Measurements from ENCODE around the gene IL31RA. TPM values are rescaled to one million over a fixed set of nuclear protein-coding genes. Genes with fewer than 3 reads are reported as not detected.
"Not testable (repeated sequence)": the region's sequence is repeated elsewhere in the genome, so short reads cannot be mapped to it uniquely, and the experiment has no call there.

IL31RA gene
- 1 to 10 TPM in 2 of 4 donors, under 1 TPM in 2; 0.89 to 3.0 (median 1.0) TPM for total RNA-seq

DNA sequence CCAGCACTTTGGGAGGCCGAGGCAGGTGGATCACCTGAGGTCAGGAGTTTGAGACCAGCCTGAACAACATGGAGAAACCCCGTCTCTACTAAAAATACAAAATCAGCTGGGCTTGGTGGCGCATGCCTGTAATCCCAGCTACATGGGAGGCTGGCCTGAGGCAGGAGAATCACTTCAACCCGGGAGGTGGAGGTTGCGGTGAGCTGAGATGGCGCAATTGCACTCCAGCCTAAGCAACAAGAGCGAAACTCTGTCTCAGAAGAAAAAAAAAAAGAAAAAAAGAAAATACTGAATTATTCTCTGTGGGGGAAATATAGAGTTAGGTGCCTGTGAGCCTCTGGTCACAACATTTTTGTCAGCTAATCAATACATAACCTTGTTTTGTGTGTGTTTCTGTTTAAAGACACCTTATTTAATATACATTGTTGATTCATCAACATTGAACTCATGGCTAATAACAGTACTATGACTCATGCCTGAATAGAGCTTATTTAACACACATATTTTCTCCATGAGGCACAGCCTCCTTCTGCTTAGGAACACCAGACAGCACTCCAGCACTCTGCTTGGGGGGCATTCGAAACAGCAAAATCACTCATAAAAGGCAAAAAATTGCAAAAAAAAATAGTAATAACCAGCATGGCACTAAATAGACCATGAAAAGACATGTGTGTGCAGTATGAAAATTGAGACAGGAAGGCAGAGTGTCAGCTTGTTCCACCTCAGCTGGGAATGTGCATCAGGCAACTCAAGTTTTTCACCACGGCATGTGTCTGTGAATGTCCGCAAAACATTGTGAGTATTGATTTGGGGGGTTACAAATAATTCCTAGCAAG is at the start of gene IL31RA:
TSS of gene IL31RA (plus strand) at position 519 of the 836 bp plus-strand sequence. CDS start at position 733, 214 bp downstream.
- no peak for DNase-seq (ENCODE audit: low spot score in 2 of 2)
- WGBS: 66% methylated on average over 10 of the region's 10 CpGs
- no peak for TF ChIP-seq POLR2AphosphoS5 (IDR thresholded peaks at IDR 0.05)
- TF ChIP-seq POLR2A (IDR thresholded peaks at IDR 0.05): no peak
- TF ChIP-seq, protein P1, sequence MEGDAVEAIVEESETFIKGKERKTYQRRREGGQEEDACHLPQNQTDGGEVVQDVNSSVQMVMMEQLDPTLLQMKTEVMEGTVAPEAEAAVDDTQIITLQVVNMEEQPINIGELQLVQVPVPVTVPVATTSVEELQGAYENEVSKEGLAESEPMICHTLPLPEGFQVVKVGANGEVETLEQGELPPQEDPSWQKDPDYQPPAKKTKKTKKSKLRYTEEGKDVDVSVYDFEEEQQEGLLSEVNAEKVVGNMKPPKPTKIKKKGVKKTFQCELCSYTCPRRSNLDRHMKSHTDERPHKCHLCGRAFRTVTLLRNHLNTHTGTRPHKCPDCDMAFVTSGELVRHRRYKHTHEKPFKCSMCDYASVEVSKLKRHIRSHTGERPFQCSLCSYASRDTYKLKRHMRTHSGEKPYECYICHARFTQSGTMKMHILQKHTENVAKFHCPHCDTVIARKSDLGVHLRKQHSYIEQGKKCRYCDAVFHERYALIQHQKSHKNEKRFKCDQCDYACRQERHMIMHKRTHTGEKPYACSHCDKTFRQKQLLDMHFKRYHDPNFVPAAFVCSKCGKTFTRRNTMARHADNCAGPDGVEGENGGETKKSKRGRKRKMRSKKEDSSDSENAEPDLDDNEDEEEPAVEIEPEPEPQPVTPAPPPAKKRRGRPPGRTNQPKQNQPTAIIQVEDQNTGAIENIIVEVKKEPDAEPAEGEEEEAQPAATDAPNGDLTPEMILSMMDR (IDR thresholded peaks at IDR 0.05): no peak
- TF ChIP-seq EP300 (IDR thresholded peaks at IDR 0.05): no peak
- H3K36me3 ChIP-seq: no peaks in the 10 kb centered on the region
- H3K27me3 ChIP-seq: no peaks in the 10 kb centered on the region
- peaks cover 12% of the 10 kb centered on the region for H3K4me1 ChIP-seq
- H3K4me3 ChIP-seq: peak within 1 kb of the TSS; percentile 8
- H3K27ac ChIP-seq: no peak within 1 kb of the TSS
- H3K9me3 ChIP-seq: no peaks in the 10 kb centered on the region

DNA sequence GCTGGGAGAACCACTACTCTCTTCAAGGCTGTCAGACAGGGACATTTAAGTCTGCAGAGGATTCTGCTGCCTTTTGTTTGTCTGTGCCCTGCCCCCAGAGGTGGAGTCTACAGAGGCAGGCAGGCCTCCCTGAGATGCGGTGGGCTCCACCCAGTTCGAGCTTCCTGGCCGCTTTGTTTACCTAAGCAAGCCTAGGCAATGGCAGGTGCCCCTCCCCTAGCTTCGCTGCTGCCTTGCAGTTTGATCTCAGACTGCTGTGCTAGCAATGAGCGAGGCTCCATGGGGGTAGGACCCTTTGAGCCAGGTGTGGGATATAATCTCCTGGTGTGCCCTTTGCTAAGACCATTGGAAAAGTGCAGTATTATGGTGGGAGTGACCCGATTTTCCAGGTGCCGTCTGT is 42.3 kb upstream of the IL31RA start:
- H3K27me3 ChIP-seq; H3K36me3 ChIP-seq; DNase-seq (ENCODE audit: low spot score in 2 of 2); H3K4me1 ChIP-seq; H3K4me3 ChIP-seq; H3K27ac ChIP-seq; H3K9me3 ChIP-seq: not testable (repeated sequence)
- no CpG with 5 or more reads among the region's 7 CpGs for WGBS

GRCh38 chr5:55815939-55816338 is 35.2 kb upstream of the IL31RA start:
- not testable (repeated sequence) for DNase-seq (ENCODE audit: low spot score in 2 of 2); H3K27ac ChIP-seq; H3K9me3 ChIP-seq; H3K4me3 ChIP-seq; H3K36me3 ChIP-seq; H3K27me3 ChIP-seq; H3K4me1 ChIP-seq
- 55% methylated on average over 4 of the region's 4 CpGs for WGBS

DNA sequence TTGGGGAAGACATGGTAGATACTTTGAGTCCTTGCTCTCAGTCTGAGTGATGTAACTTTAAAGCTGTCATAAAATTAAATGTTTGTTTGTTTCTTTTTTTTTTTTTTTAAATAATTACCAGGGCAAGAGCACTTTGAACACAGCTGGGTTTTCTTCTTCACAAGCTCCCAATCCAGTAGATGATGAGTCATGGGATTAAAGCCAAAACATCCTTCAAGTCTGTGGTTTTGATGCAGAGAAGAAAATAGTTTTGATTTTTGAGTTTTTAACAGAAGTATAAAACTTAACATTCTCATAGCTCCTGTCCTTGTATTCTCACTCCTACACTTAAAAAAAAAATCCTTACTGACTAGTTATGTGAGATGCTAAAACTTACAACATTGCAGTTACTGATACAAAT is 34.8 kb upstream of the IL31RA start:
- TF ChIP-seq, protein P1 (IDR thresholded peaks at IDR 0.05): no peak
- no peak for TF ChIP-seq POLR2A (IDR thresholded peaks at IDR 0.05)
- no peak for TF ChIP-seq POLR2AphosphoS5 (IDR thresholded peaks at IDR 0.05)
- no peak for TF ChIP-seq EP300 (IDR thresholded peaks at IDR 0.05)
- Histone ChIP-seq H3K27ac (no peak overlapping the region), H3K27me3 (peaks cover 8% of the 10 kb centered on the region), H3K9me3 (no peaks in the 10 kb centered on the region), H3K4me3 (no peak overlapping the region), H3K4me1 (no peaks in the 10 kb centered on the region), H3K36me3 (no peaks in the 10 kb centered on the region)
- DNase-seq (ENCODE audit: low spot score in 2 of 2): no peak

- H3K4me3 ChIP-seq: no peak overlapping the region
- H3K36me3 ChIP-seq: no peaks in the 10 kb centered on the region
- H3K27me3 ChIP-seq: peaks cover 15% of the 10 kb centered on the region
- WGBS: 79% methylated on average over 2 of the region's 2 CpGs
- H3K4me1 ChIP-seq: peaks cover 5% of the 10 kb centered on the region
- H3K9me3 ChIP-seq: no peaks in the 10 kb centered on the region
- no peak overlapping the region for H3K27ac ChIP-seq
- DNase-seq (ENCODE audit: low spot score in 2 of 2): no peak
- TF ChIP-seq POLR2A (IDR thresholded peaks at IDR 0.05): no peak
- no peak for TF ChIP-seq POLR2AphosphoS5 (IDR thresholded peaks at IDR 0.05)
- TF ChIP-seq EP300 (IDR thresholded peaks at IDR 0.05): no peak
- TF ChIP-seq, protein P1 (IDR thresholded peaks at IDR 0.05): no peak
These were observed 34.1 kb upstream of the IL31RA start for GRCh38 chr5:55817030-55817429.

DNA sequence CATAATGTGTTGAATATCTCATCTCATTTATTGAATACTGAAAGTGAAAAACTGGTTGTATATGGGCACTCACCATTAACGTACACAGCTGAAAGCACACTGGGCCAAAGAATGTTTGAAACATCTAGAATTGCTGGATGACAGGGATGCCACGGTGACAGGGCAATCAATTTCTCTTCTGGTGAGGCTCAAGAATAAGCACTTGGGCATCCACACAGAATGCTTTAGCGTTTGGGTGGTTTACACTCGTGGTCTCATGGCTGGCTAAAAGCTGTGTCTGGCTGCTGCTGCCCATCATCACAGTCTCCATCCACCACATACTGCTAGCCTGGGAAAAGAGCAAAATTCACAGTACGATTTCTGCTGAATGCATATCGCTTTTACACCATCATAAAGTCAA is 30.7 kb upstream of the IL31RA start:
- no peaks in the 10 kb centered on the region for H3K9me3 ChIP-seq
- TF ChIP-seq POLR2AphosphoS5 (IDR thresholded peaks at IDR 0.05): no peak
- TF ChIP-seq, protein P1 (IDR thresholded peaks at IDR 0.05): no peak
- TF ChIP-seq POLR2A (IDR thresholded peaks at IDR 0.05): no peak
- no peak for TF ChIP-seq EP300 (IDR thresholded peaks at IDR 0.05)

More for the DNA sequence above, 30.7 kb upstream of the IL31RA start:
- 86% methylated on average over 6 of the region's 6 CpGs for WGBS
- Histone ChIP-seq H3K27ac (no peak overlapping the region), H3K36me3 (no peaks in the 10 kb centered on the region), H3K4me3 (no peak overlapping the region), H3K27me3 (peaks cover 18% of the 10 kb centered on the region), H3K4me1 (peaks cover 10% of the 10 kb centered on the region)
- DNase-seq (ENCODE audit: low spot score in 2 of 2): no peak

All from suprapubic skin (tissue), 4 donors.